B cell (primary cell): ENCODE measurements around the gene KANK2. TPM values are rescaled to one million over a fixed set of nuclear protein-coding genes. Genes with fewer than 3 reads are reported as not detected.
"Not testable (repeated sequence)": the region's sequence is repeated elsewhere in the genome, so short reads cannot be mapped to it uniquely, and the experiment has no call there.

Source experiments
- ATAC-seq: fragments of 200-7000 bp; cut with Tn5 transposase; one replicate; pipeline ENCODE4 v1.10.0; 2021; ENCODE audit warnings: low read depth, mild to moderate bottlenecking, moderate number of reproducible peaks, moderate library complexity
- CTCF ChIA-PET: fragments of 350-600 bp; sonication (Branson Sonifier 250); formaldehyde crosslinking; loops from one replicate; lab custom pipeline; 2021; ENCODE audit warnings: antibody characterized with exemption, inconsistent platforms; lab: Charles Lee
- POLR2A ChIA-PET: fragments of 350-600 bp; sonication (Branson Sonifier 250); formaldehyde crosslinking; loops from one replicate; lab custom pipeline; 2021; ENCODE audit warnings: antibody characterized with exemption; lab: Charles Lee
- DNase-seq: peaks from one replicate; pipeline ENCODE4 v3.0.0; 2013
- H2AFZ ChIP-seq: 2 replicates; pipeline ENCODE4 v1.6.1; 2012; ENCODE audit warnings: mild to moderate bottlenecking, low read depth, low read length; ENCODE audit not compliant: insufficient read depth, poor library complexity, severe bottlenecking
- H3K27ac ChIP-seq, 2 donors: 1 replicate in 1 of 2; 2 replicates in 1 of 2; pipeline ENCODE4 v1.5.1; 2012 to 2013; ENCODE audit warnings: low read length in 2 of 2, mild to moderate bottlenecking in 2 of 2, moderate library complexity in 1 of 2
- H3K27me3 ChIP-seq, 4 experiments: fragments of 200-600 bp in 1 of 4; sonication (generic) in 1 of 4; replicated peaks in 1 of 4; 1 replicate in 2 of 4; 2 replicates in 2 of 4; pipeline versions ENCODE4 v1.6.1 to v1.7.0; 2013 to 2016; ENCODE audit warnings: low read length in 3 of 4, mild to moderate bottlenecking in 2 of 4, mixed read lengths in 1 of 4, moderate library complexity in 1 of 4; ENCODE audit not compliant: insufficient read depth in 4 of 4, control insufficient read depth in 3 of 4; ENCODE audit errors: control extremely low read depth in 1 of 4
- H3K36me3 ChIP-seq, 2 experiments: replicated peaks in 1 of 2; 1 replicate in 1 of 2; 2 replicates in 1 of 2; pipeline versions ENCODE4 v1.6.1 to v1.7.1; 2013; ENCODE audit warnings: low read length in 1 of 2; ENCODE audit not compliant: insufficient read depth in 2 of 2, control insufficient read depth in 1 of 2; ENCODE audit errors: control extremely low read depth in 1 of 2, extremely low read depth in 1 of 2
- H3K4me1 ChIP-seq, 2 donors: fragments of 200-600 bp in 1 of 2; sonication (generic) in 1 of 2; 1 replicate in 1 of 2; 2 replicates in 1 of 2; pipeline versions ENCODE4 v1.5.1 to v1.6.1; 2013 to 2017; ENCODE audit warnings: low read length in 2 of 2; ENCODE audit not compliant: control insufficient read depth in 2 of 2, insufficient read depth in 2 of 2
- H3K4me2 ChIP-seq: replicated peaks from 2 replicates; pipeline ENCODE3; 2012; ENCODE audit warnings: mild to moderate bottlenecking, low read depth, low read length; ENCODE audit not compliant: poor library complexity, severe bottlenecking
- H3K4me3 ChIP-seq, 5 experiments: fragments of 200-600 bp in 1 of 5; sonication (generic) in 1 of 5; 1 replicate in 3 of 5; 2 replicates in 2 of 5; pipeline versions ENCODE4 v1.5.1 to v1.7.0; 2011 to 2016; ENCODE audit warnings: low read length in 4 of 5, mild to moderate bottlenecking in 4 of 5, low read depth in 2 of 5, control low read depth in 1 of 5, moderate library complexity in 1 of 5; ENCODE audit not compliant: insufficient read depth in 1 of 5; ENCODE audit errors: control extremely low read depth in 1 of 5, extremely low read depth in 1 of 5
- H3K79me2 ChIP-seq: fragments of 200-600 bp; sonication (generic); one replicate; pipeline ENCODE4 v1.6.0; 2016; ENCODE audit warnings: low read length; ENCODE audit not compliant: control insufficient read depth, insufficient read depth
- H3K9ac ChIP-seq: fragments of 200-600 bp; sonication (generic); 2 replicates; pipeline ENCODE4 v1.6.1; 2017; ENCODE audit warnings: mild to moderate bottlenecking, low read length, moderate library complexity
- H3K9me3 ChIP-seq, 3 donors: one replicate each; pipeline versions ENCODE4 v1.6.1 to v1.7.1; 2013; ENCODE audit warnings: low read length in 2 of 3; ENCODE audit not compliant: control insufficient read depth in 2 of 3, insufficient read depth in 1 of 3; ENCODE audit errors: control extremely low read depth in 1 of 3
- H4K20me1 ChIP-seq: 2 replicates; pipeline ENCODE4 v1.6.0; 2012; ENCODE audit warnings: mild to moderate bottlenecking, low read length; ENCODE audit not compliant: insufficient read depth, control insufficient read depth, poor library complexity, severe bottlenecking
- H3K27ac Mint-ChIP-seq: one replicate; pipeline ENCODE4 v1.8.0; 2021; ENCODE audit warnings: mixed read lengths
- H3K27me3 Mint-ChIP-seq: one replicate; pipeline ENCODE4 v1.8.0; 2021; ENCODE audit warnings: mixed read lengths
- H3K4me1 Mint-ChIP-seq: one replicate; pipeline ENCODE4 v1.8.0; 2021; ENCODE audit warnings: mixed read lengths
- H3K4me3 Mint-ChIP-seq: one replicate; pipeline ENCODE4 v1.8.0; 2021; ENCODE audit warnings: mixed read lengths
- H3K9me3 Mint-ChIP-seq: one replicate; pipeline ENCODE4 v1.8.0; 2022; ENCODE audit warnings: mixed read lengths; ENCODE audit not compliant: insufficient read depth
- CTCF ChIP-seq: fragments of 200-600 bp; IDR thresholded peaks from one replicate; pipeline ENCODE4 v1.8.0; 2022; ENCODE audit warnings: antibody characterized with exemption, mild to moderate bottlenecking
- EZH2 ChIP-seq: IDR thresholded peaks from 2 replicates; pipeline ENCODE4 v1.6.1; 2012; ENCODE audit warnings: borderline replicate concordance, low read depth, mild to moderate bottlenecking, moderate library complexity, low read length; ENCODE audit not compliant: insufficient read depth, poor library complexity, severe bottlenecking
- WGBS: methylation state at CpG from one replicate; pipeline ENCODE4 v1.1.5; 2013; ENCODE audit warnings: missing lambda C conversion rate; ENCODE audit not compliant: insufficient coverage; 5-methylcytosine and 5-hydroxymethylcytosine counted together
- intact Hi-C: fragments of 100-400 bp; cut with micrococcal nuclease; formaldehyde crosslinking; loops from one replicate; pipeline ENCODE4 v1.10.0; 2022
- polyA plus RNA-seq: library from polyadenylated mRNA; depleted of rRNA; stranded (reverse); fragments of >200 nt; gene quantifications from 2 replicates; pipeline ENCODE4 v1.2.3, GENCODE V29; 2012
- total RNA-seq, 2 donors: library from RNA; stranded (reverse); fragments of 120-200 nt in 1 of 2; gene quantifications; 1 replicate in 1 of 2; 2 replicates in 1 of 2; pipeline versions ENCODE4 v1.2.3 to v1.2.4, GENCODE V29; 2013 to 2022

Gene KANK2
- total and polyA plus RNA-seq, 2 donors (not counting 1 experiment from before 2014, with no cell fraction given) = 0.54 to 18.9 TPM

GRCh38 chr19:11164879-11165406 lies 32.4 kb downstream of the KANK2 start:
- H4K20me1 ChIP-seq = no peaks in the 10 kb centered on the region
- ChIA-PET CTCF (no interaction called here), POLR2A (no interaction called here)
- no peaks in the 10 kb centered on the region for H3K27me3 ChIP-seq
- H3K36me3 ChIP-seq = no peaks in the 10 kb centered on the region
- no peak overlapping the region for H3K27ac Mint-ChIP-seq
- DNase-seq = no peak
- no peak overlapping the region for H2AFZ ChIP-seq
- TF ChIP-seq EZH2 = no peak
- TF ChIP-seq CTCF = no peak
- H3K4me3 Mint-ChIP-seq = no peak overlapping the region
- no peak overlapping the region for H3K4me2 ChIP-seq
- WGBS = 91% methylated on average over 12 of the region's 17 CpGs
- intact Hi-C loops = no loop called here
- no peak overlapping the region for H3K4me3 ChIP-seq
- H3K79me2 ChIP-seq = no peaks in the 10 kb centered on the region
- no peak overlapping the region for H3K9ac ChIP-seq
- H3K4me1 Mint-ChIP-seq = no peaks in the 10 kb centered on the region
- H3K9me3 Mint-ChIP-seq = peaks cover 2% of the 10 kb centered on the region
- peaks cover 1% of the 10 kb centered on the region for H3K27me3 Mint-ChIP-seq
- no peaks in the 10 kb centered on the region for H3K4me1 ChIP-seq
- peaks cover 0 to 17% (median 3%) of the 10 kb centered on the region in 3 donors for H3K9me3 ChIP-seq
- ATAC-seq = no peak
- no peak overlapping the region for H3K27ac ChIP-seq

GRCh38 chr19:11164296-11164695 lies 33.0 kb downstream of the KANK2 start:
- H2AFZ ChIP-seq = no peak overlapping the region
- CTCF ChIA-PET = interaction anchor here (0.7 kb wide), 1 partner anchor 21 kb away, joined by 4 read pairs; no protein-coding TSS in a partner anchor
- Mint-ChIP-seq H3K27ac (no peak overlapping the region), H3K4me3 (no peak overlapping the region), H3K4me1 (no peaks in the 10 kb centered on the region), H3K27me3 (no peaks in the 10 kb centered on the region), H3K9me3 (peaks cover 2% of the 10 kb centered on the region)
- ATAC-seq (no peak), DNase-seq (no peak)
- POLR2A ChIA-PET = no interaction called here
- H3K36me3 ChIP-seq = no peaks in the 10 kb centered on the region
- H3K27me3 ChIP-seq = no peaks in the 10 kb centered on the region
- H4K20me1 ChIP-seq = no peaks in the 10 kb centered on the region
- H3K79me2 ChIP-seq = no peaks in the 10 kb centered on the region
- intact Hi-C loops = no loop called here
- no peak overlapping the region for H3K4me3 ChIP-seq
- H3K27ac ChIP-seq = no peak overlapping the region
- H3K9ac ChIP-seq = no peak overlapping the region
- 98% methylated on average over 10 of the region's 11 CpGs for WGBS
- TF ChIP-seq EZH2 = no peak
- no peak for TF ChIP-seq CTCF
- H3K9me3 ChIP-seq = peaks cover 0 to 17% (median 3%) of the 10 kb centered on the region in 3 donors
- H3K4me2 ChIP-seq = no peak overlapping the region
- no peaks in the 10 kb centered on the region for H3K4me1 ChIP-seq

- H3K9me3 ChIP-seq = peaks cover 0 to 15% (median 3%) of the 10 kb centered on the region in 3 donors
- CTCF ChIA-PET, ATAC-seq, intact Hi-C loops, H3K36me3 ChIP-seq, H3K27me3 Mint-ChIP-seq, H3K9ac ChIP-seq, H3K4me2 ChIP-seq, H3K9me3 Mint-ChIP-seq, H3K27ac Mint-ChIP-seq, H2AFZ ChIP-seq, H3K4me3 Mint-ChIP-seq, H3K79me2 ChIP-seq, H3K27me3 ChIP-seq, H3K27ac ChIP-seq, H4K20me1 ChIP-seq, H3K4me1 ChIP-seq, H3K4me3 ChIP-seq, H3K4me1 Mint-ChIP-seq, DNase-seq, POLR2A ChIA-PET: not testable (repeated sequence)
- no CpG with 5 or more reads among the region's 2 CpGs for WGBS
Observed at GRCh38 chr19:11160440-11160768, 36.9 kb downstream of the KANK2 start.
